MCF 10A (cell line): Measurements from ENCODE around the gene RPL13. TPM values are rescaled to one million over a fixed set of nuclear protein-coding genes. Genes with fewer than 3 reads are reported as not detected.
A peak's percentile ranks its signal among the peaks of the same experiment; 100 is the strongest.

Experiments used
- BruUV-seq: library from RNA; stranded (reverse); fragments of 400-500 nt; replicated peaks from 2 replicates; lab custom pipeline; 2021; lab: Mats Ljungman, UMichigan
- CTCF ChIA-PET: fragments of 300-600 bp; sonication (Branson Sonifier 250); formaldehyde crosslinking; extraction: SDS; loops from one replicate; lab custom pipeline; 2021; ENCODE audit warnings: antibody characterized with exemption, inconsistent platforms; lab: Yijun Ruan, JAX
- POLR2A ChIA-PET: fragments of 300-600, 350-650 bp; sonication (Branson Sonifier 250); formaldehyde crosslinking; extraction: SDS; loops from one replicate; lab custom pipeline; 2020; ENCODE audit warnings: antibody characterized with exemption, inconsistent platforms; lab: Yijun Ruan, JAX
- DNase-seq: peaks from one replicate; pipeline ENCODE4 v3.0.0-alpha.2; 2018; ENCODE audit not compliant: unreplicated experiment
- H3K27ac Mint-ChIP-seq: one replicate; pipeline ENCODE4 v1.8.0; 2022; ENCODE audit warnings: mild to moderate bottlenecking, low read depth, mixed read lengths; ENCODE audit not compliant: unreplicated experiment
- H3K27me3 Mint-ChIP-seq: one replicate; pipeline ENCODE4 v1.8.0; 2022; ENCODE audit warnings: mixed read lengths; ENCODE audit not compliant: insufficient read depth, unreplicated experiment
- H3K36me3 Mint-ChIP-seq: one replicate; pipeline ENCODE4 v1.8.0; 2022; ENCODE audit warnings: mild to moderate bottlenecking, moderate library complexity, mixed read lengths; ENCODE audit not compliant: insufficient read depth, unreplicated experiment
- H3K4me1 Mint-ChIP-seq: one replicate; pipeline ENCODE4 v1.8.0; 2022; ENCODE audit warnings: mixed read lengths; ENCODE audit not compliant: insufficient read depth, unreplicated experiment
- H3K4me3 Mint-ChIP-seq: one replicate; pipeline ENCODE4 v1.8.0; 2022; ENCODE audit warnings: mild to moderate bottlenecking, moderate library complexity, mixed read lengths; ENCODE audit not compliant: unreplicated experiment
- H3K9me3 Mint-ChIP-seq: one replicate; pipeline ENCODE4 v1.8.0; 2022; ENCODE audit warnings: mixed read lengths; ENCODE audit not compliant: unreplicated experiment
- CTCF ChIP-seq: fragments of 200-600 bp; IDR thresholded peaks from one replicate; pipeline ENCODE4 v1.8.0; 2022; ENCODE audit warnings: antibody characterized with exemption, mild to moderate bottlenecking; ENCODE audit not compliant: unreplicated experiment
- intact Hi-C: fragments of 100-400 bp; cut with micrococcal nuclease; formaldehyde crosslinking; loops from 2 replicates; pipeline ENCODE4 v1.14.1; 2022
- total RNA-seq: library from RNA; stranded (reverse); gene quantifications from 2 replicates; pipeline ENCODE4 v1.2.3, GENCODE V29; 2022

The RPL13 gene
- total RNA-seq, 1 experiment from 2014 or later: 3,148 TPM

GRCh38 chr16:89564476-89565255 lies 4.2 kb downstream of the RPL13 start:
- ChIA-PET CTCF (interaction anchor here (0.8 to 1.4 kb wide), 2 partner anchors 11 to 77 kb away, joined by 3 to 4 read pairs; partner anchors contain the start of gene CPNE7), POLR2A (interaction anchor here (0.6 to 1.7 kb wide), 17 partner anchors 11 to 347 kb away, joined by 3 to 9 read pairs (median 3); partner anchors contain the start of genes CDK10, CPNE7 and ZNF778)
- peak overlapping the region; percentile 49 for H3K27ac Mint-ChIP-seq
- peaks cover 19% of the 10 kb centered on the region for H3K4me1 Mint-ChIP-seq
- intact Hi-C loops: no loop called here
- no peaks in the 10 kb centered on the region for H3K9me3 Mint-ChIP-seq
- TF ChIP-seq CTCF: no peak
- peak; percentile 41 for DNase-seq
- no TSS peak for BruUV-seq
- H3K4me3 Mint-ChIP-seq: peak overlapping the region; percentile 91
- H3K27me3 Mint-ChIP-seq: no peaks in the 10 kb centered on the region
- H3K36me3 Mint-ChIP-seq: peaks cover 64% of the 10 kb centered on the region

- H3K9me3 Mint-ChIP-seq: no peaks in the 10 kb centered on the region
- TF ChIP-seq CTCF: no peak
- intact Hi-C loops: no loop called here
- H3K27ac Mint-ChIP-seq: peak overlapping the region; percentile 49
- peaks cover 63% of the 10 kb centered on the region for H3K36me3 Mint-ChIP-seq
- H3K4me1 Mint-ChIP-seq: peaks cover 17% of the 10 kb centered on the region
- ChIA-PET POLR2A (interaction anchor here (0.6 to 1.7 kb wide), 10 partner anchors 16 to 345 kb away, joined by 3 to 9 read pairs (median 4); partner anchors contain the start of genes CDK10 and SPG7), CTCF (interaction anchor here (1.4 to 1.5 kb wide), 2 partner anchors 10 to 77 kb away, joined by 4 to 9 read pairs; partner anchors contain the start of gene CPNE7)
- no peaks in the 10 kb centered on the region for H3K27me3 Mint-ChIP-seq
- DNase-seq: peak; percentile 70
- no TSS peak for BruUV-seq
- H3K4me3 Mint-ChIP-seq: peak overlapping the region; percentile 91
Observed at GRCh38 chr16:89565256-89565505, 4.7 kb downstream of the RPL13 start.

GRCh38 chr16:89565506-89566372 lies 5.3 kb downstream of the RPL13 start:
- peak; percentile 76 for TF ChIP-seq CTCF
- peak overlapping the region; percentile 40 for H3K4me3 Mint-ChIP-seq
- CTCF ChIA-PET: interaction anchor here (0.6 to 1.5 kb wide), 7 partner anchors 8 to 239 kb away, joined by 3 to 9 read pairs (median 6); partner anchors contain the start of gene CPNE7
- H3K4me1 Mint-ChIP-seq: peaks cover 17% of the 10 kb centered on the region
- no TSS peak for BruUV-seq
- peaks cover 58% of the 10 kb centered on the region for H3K36me3 Mint-ChIP-seq
- DNase-seq: peak; percentile 75
- peak overlapping the region; percentile 49 for H3K27ac Mint-ChIP-seq
- POLR2A ChIA-PET: interaction anchor here (0.6 to 1.7 kb wide), 16 partner anchors 10 to 346 kb away, joined by 3 to 9 read pairs (median 3); partner anchors contain the start of genes CDK10, CPNE7, DPEP1 and SPG7
- H3K27me3 Mint-ChIP-seq: no peaks in the 10 kb centered on the region
- intact Hi-C loops: no loop called here
- no peaks in the 10 kb centered on the region for H3K9me3 Mint-ChIP-seq
